Gastroesophageal sphincter (tissue), 3 donors: ENCODE results near the gene ID3.

Experiments
- CTCF ChIP-seq, 4 experiments: fragments of 200-600 bp in 2 of 4; fragments of 450-650 bp in 2 of 4; sonication (generic) in 1 of 4; IDR thresholded peaks; one replicate each; pipeline ENCODE4 v1.5.1; 2017 to 2019; ENCODE audit warnings: antibody characterized with exemption in 4 of 4, mild to moderate bottlenecking in 2 of 4, moderate library complexity in 2 of 4
- EP300 ChIP-seq: sonication (generic); formaldehyde crosslinking; IDR thresholded peaks from one replicate; pipeline ENCODE4 v1.6.1; 2017; ENCODE audit warnings: antibody characterized with exemption, mild to moderate bottlenecking
- POLR2A ChIP-seq, 2 donors: fragments of 450-650 bp; IDR thresholded peaks; one replicate each; pipeline ENCODE4 v1.6.1; 2017; ENCODE audit warnings: antibody characterized with exemption in 2 of 2, mild to moderate bottlenecking in 2 of 2, moderate library complexity in 1 of 2
- POLR2AphosphoS5 ChIP-seq: sonication (generic); formaldehyde crosslinking; IDR thresholded peaks from one replicate; pipeline ENCODE4 v1.6.1; 2017; ENCODE audit warnings: antibody characterized with exemption

GRCh38 chr1:23514111-23514679 is 45.1 kb downstream of the ID3 start:
- TF ChIP-seq CTCF (IDR thresholded peaks at IDR 0.05), result no peak
- no peak for TF ChIP-seq POLR2A (IDR thresholded peaks at IDR 0.05)
- TF ChIP-seq POLR2AphosphoS5, result no peak
- no peak for TF ChIP-seq EP300
